GM10248 (cell line): ENCODE measurements around the gene OR9A4.

Source experiments
- CTCF ChIA-PET: fragments of 300-600 bp; sonication (Branson Sonifier 250); formaldehyde crosslinking; extraction: SDS; loops from one replicate; lab custom pipeline; 2021; ENCODE audit warnings: antibody characterized with exemption; lab: Yijun Ruan, JAX
- POLR2A ChIA-PET: fragments of 350-650 bp; sonication (Branson Sonifier 250); formaldehyde crosslinking; extraction: SDS; loops from one replicate; lab custom pipeline; 2020; ENCODE audit warnings: antibody characterized with exemption; lab: Yijun Ruan, JAX
- DNase-seq: peaks from one replicate; pipeline ENCODE4 v3.0.0; 2012; ENCODE audit errors: extremely low spot score
- CTCF ChIP-seq: IDR thresholded peaks from 2 replicates; pipeline ENCODE4 v1.5.1; 2012; ENCODE audit warnings: mild to moderate bottlenecking, low read depth; ENCODE audit errors: extremely low read depth, missing control alignments, control extremely low read depth

The OR9A4 gene

GRCh38 chr7:141949451-141949850, 33.3 kb downstream of the OR9A4 start:
- no peak for TF ChIP-seq CTCF
- ChIA-PET POLR2A (no interaction called here), CTCF (no interaction called here)
- no peak for DNase-seq

GRCh38 chr7:141949911-141950310, 33.7 kb downstream of the OR9A4 start:
- ChIA-PET CTCF (no interaction called here), POLR2A (no interaction called here)
- no peak for TF ChIP-seq CTCF
- no peak for DNase-seq

- ChIA-PET POLR2A (no interaction called here), CTCF (no interaction called here)
- TF ChIP-seq CTCF, result no peak
- no peak for DNase-seq
These were observed 34.6 kb downstream of the OR9A4 start for GRCh38 chr7:141950806-141951205.

GRCh38 chr7:141952461-141952860, 36.3 kb downstream of the OR9A4 start:
- no peak for TF ChIP-seq CTCF
- no peak for DNase-seq
- POLR2A ChIA-PET, result no interaction called here
- CTCF ChIA-PET, result no interaction called here

GRCh38 chr7:141954334-141954733, 38.1 kb downstream of the OR9A4 start:
- DNase-seq, result no peak
- ChIA-PET CTCF (interaction anchor here (1.4 kb wide), 1 partner anchor 22 kb away, joined by 4 read pairs; no protein-coding TSS in a partner anchor), POLR2A (no interaction called here)
- no peak for TF ChIP-seq CTCF

GRCh38 chr7:141956084-141956483, 39.9 kb downstream of the OR9A4 start:
- no peak for TF ChIP-seq CTCF
- ChIA-PET CTCF (interaction anchor here (1.5 kb wide), 1 partner anchor 20 kb away, joined by 5 read pairs; no protein-coding TSS in a partner anchor), POLR2A (no interaction called here)
- DNase-seq, result no peak
